ENCODE measurements around the gene ACADS. TPM values are rescaled to one million over a fixed set of nuclear protein-coding genes. Genes with fewer than 3 reads are reported as not detected.

The ACADS gene
- polyA plus RNA-seq, 4 donors, result 16.5 to 28.6 (median 18.9) TPM

GRCh38 chr12:120783197-120783596, 57.6 kb downstream of the ACADS start:
- no peak for DNase-seq (ENCODE audit: low read depth in 4 of 4, low spot score in 3 of 4)

GRCh38 chr12:120784804-120785203, 59.2 kb downstream of the ACADS start:
- DNase-seq (ENCODE audit: low read depth in 4 of 4, low spot score in 3 of 4), result no peak

GRCh38 chr12:120787889-120788288, 62.3 kb downstream of the ACADS start:
- DNase-seq (ENCODE audit: low read depth in 4 of 4, low spot score in 3 of 4), result no peak

Other genes starting within 250 kb of the ACADS start
- gene DYNLL1, start 229.7 kb upstream of the ACADS start, polyA plus RNA-seq (ENCODE audit: insufficient read length in 4 of 4), result 100 to 1,000 TPM; 492 to 541 (median 519) TPM
- 10 to 100 TPM; 62.0 to 73.6 (median 65.7) TPM for gene COQ5, start 196.7 kb upstream of the ACADS start, polyA plus RNA-seq (ENCODE audit: insufficient read length in 4 of 4)
- gene RNF10, start 191.5 kb upstream of the ACADS start, polyA plus RNA-seq (ENCODE audit: insufficient read length in 4 of 4), result 100 to 1,000 TPM; 181 to 232 (median 207) TPM
- 10 to 100 TPM; 43.1 to 50.8 (median 45.5) TPM for gene POP5, start 144.4 kb upstream of the ACADS start, polyA plus RNA-seq (ENCODE audit: insufficient read length in 4 of 4)
- gene CABP1, start 85.2 kb upstream of the ACADS start, polyA plus RNA-seq (ENCODE audit: insufficient read length in 4 of 4), result 1 to 10 TPM; 3.6 to 6.9 (median 5.1) TPM
- gene MLEC, start 38.7 kb upstream of the ACADS start, polyA plus RNA-seq (ENCODE audit: insufficient read length in 4 of 4), result 100 to 1,000 TPM; 148 to 173 (median 163) TPM
- 10 to 100 TPM; 70.6 to 79.4 (median 75.8) TPM for gene UNC119B, start 15.4 kb upstream of the ACADS start, polyA plus RNA-seq (ENCODE audit: insufficient read length in 4 of 4)
- gene SPPL3, start 178.5 kb downstream of the ACADS start, polyA plus RNA-seq (ENCODE audit: insufficient read length in 4 of 4), result 100 to 1,000 TPM in 1 of 4 donors, 10 to 100 TPM in 3; 81.1 to 102 (median 95.2) TPM

All from right renal pelvis (tissue), 4 donors.